Panc1 (cell line): Measurements from ENCODE around the gene PRRC1. TPM values are rescaled to one million over a fixed set of nuclear protein-coding genes. Genes with fewer than 3 reads are reported as not detected.

Experiments
- ATAC-seq: fragments of 200-7000 bp; cut with Tn5 transposase; 2 replicates; pipeline ENCODE4 v1.9.1; 2020; ENCODE audit warnings: mild to moderate bottlenecking, moderate library complexity
- BruUV-seq: library from RNA; stranded (reverse); fragments of 400-500 nt; replicated peaks from 2 replicates; lab custom pipeline; 2021; lab: Mats Ljungman, UMichigan
- CTCF ChIA-PET: fragments of 300-600 bp; sonication (Branson Sonifier 250); formaldehyde crosslinking; loops from one replicate; lab custom pipeline; 2022; ENCODE audit warnings: antibody characterized with exemption; lab: Charles Lee
- POLR2A ChIA-PET: fragments of 300-600 bp; sonication (Branson Sonifier 250); formaldehyde crosslinking; loops from one replicate; lab custom pipeline; 2022; ENCODE audit warnings: antibody characterized with exemption; lab: Charles Lee
- DNase-seq: peaks from one replicate; pipeline ENCODE4 v3.0.0-alpha.2; 2010; ENCODE audit warnings: low read depth, low spot score
- H3K27ac ChIP-seq: 2 replicates; pipeline ENCODE4 v1.5.1; 2011; ENCODE audit warnings: mild to moderate bottlenecking, low read length, inconsistent platforms
- H3K27me3 ChIP-seq: fragments of 200-500 bp; sonication (Bioruptor generic); 2 replicates; pipeline ENCODE4 v1.6.0; 2014; ENCODE audit warnings: low read length, inconsistent platforms; ENCODE audit not compliant: control insufficient read depth, insufficient read depth
- H3K36me3 ChIP-seq: fragments of 200-500 bp; sonication (Bioruptor generic); 2 replicates; pipeline ENCODE4 v1.5.1; 2014; ENCODE audit warnings: inconsistent platforms, mild to moderate bottlenecking, low read length, moderate library complexity; ENCODE audit not compliant: control insufficient read depth, insufficient read depth
- H3K4me1 ChIP-seq: 2 replicates; pipeline ENCODE4 v1.5.1; 2011; ENCODE audit warnings: inconsistent platforms, mild to moderate bottlenecking, low read length, moderate library complexity; ENCODE audit not compliant: control insufficient read depth, insufficient read depth
- H3K4me3 ChIP-seq, 2 experiments: 2 replicates each; pipeline ENCODE4 v1.5.1; 2011 to 2012; ENCODE audit warnings: low read depth in 2 of 2, low read length in 2 of 2, mild to moderate bottlenecking in 2 of 2, inconsistent platforms in 1 of 2, moderate library complexity in 1 of 2
- H3K9me3 ChIP-seq: fragments of 200-500 bp; sonication (Bioruptor generic); 2 replicates; pipeline ENCODE4 v1.5.1; 2014; ENCODE audit warnings: low read depth, mild to moderate bottlenecking, inconsistent platforms, low read length, moderate library complexity; ENCODE audit not compliant: control insufficient read depth, insufficient read depth
- CTCF ChIP-seq: fragments of 450-650 bp; IDR thresholded peaks from 2 replicates; pipeline ENCODE4 v1.5.1; 2017; ENCODE audit warnings: mild to moderate bottlenecking
- POLR2AphosphoS5 ChIP-seq: IDR thresholded peaks from 2 replicates; pipeline ENCODE4 v1.6.1; 2012; ENCODE audit warnings: mild to moderate bottlenecking, low read depth, low read length, moderate library complexity
- SIN3A ChIP-seq: IDR thresholded peaks from 2 replicates; pipeline ENCODE4 v1.6.1; 2012; ENCODE audit warnings: low read depth, mild to moderate bottlenecking, low read length, moderate library complexity, borderline replicate concordance; ENCODE audit not compliant: insufficient read depth
- TCF7L2 ChIP-seq: IDR thresholded peaks from 2 replicates; pipeline ENCODE4 v1.6.1; 2011; ENCODE audit warnings: mild to moderate bottlenecking, low read depth, low read length, inconsistent platforms
- in situ Hi-C: cut with HindIII; loops from 2 replicates; pipeline ENCODE4 v1.10.0; 2016; ENCODE audit warnings: low sequenced_read_pairs, low pct_unique_long_range_greater_than_20kb
- intact Hi-C: fragments of 100-400 bp; cut with micrococcal nuclease; formaldehyde crosslinking; loops from one replicate; pipeline ENCODE4 v1.10.0; 2022; ENCODE audit not compliant: unreplicated experiment
- total RNA-seq: library from RNA; stranded (reverse); gene quantifications from one replicate; pipeline ENCODE4 v1.2.1, GENCODE V29; 2021; ENCODE audit not compliant: unreplicated experiment
- TF ChIP-seq, protein P1 (sequence below), 2 experiments: IDR thresholded peaks; 2 replicates each; pipeline ENCODE4 v1.6.1; 2011 to 2012; ENCODE audit warnings: low read depth in 2 of 2, control low read depth in 1 of 2, low read length in 1 of 2, mild to moderate bottlenecking in 1 of 2, moderate library complexity in 1 of 2; ENCODE audit not compliant: insufficient read depth in 1 of 2

The PRRC1 gene
- total RNA-seq, 1 experiment from 2014 or later = 48.7 TPM

- ATAC-seq (no peak), DNase-seq (no peak)
- BruUV-seq = no TSS peak
- intact Hi-C loops (no loop called here), in situ Hi-C loops (no loop called here)
- Histone ChIP-seq H3K4me1 (no peaks in the 10 kb centered on the region), H3K4me3 (no peak overlapping the region), H3K27ac (no peak overlapping the region), H3K36me3 (no peaks in the 10 kb centered on the region), H3K9me3 (no peaks in the 10 kb centered on the region), H3K27me3 (no peaks in the 10 kb centered on the region)
- ChIA-PET POLR2A (no interaction called here), CTCF (no interaction called here)
- TF ChIP-seq CTCF = no peak
- no peak for TF ChIP-seq SIN3A
- TF ChIP-seq, protein P1, sequence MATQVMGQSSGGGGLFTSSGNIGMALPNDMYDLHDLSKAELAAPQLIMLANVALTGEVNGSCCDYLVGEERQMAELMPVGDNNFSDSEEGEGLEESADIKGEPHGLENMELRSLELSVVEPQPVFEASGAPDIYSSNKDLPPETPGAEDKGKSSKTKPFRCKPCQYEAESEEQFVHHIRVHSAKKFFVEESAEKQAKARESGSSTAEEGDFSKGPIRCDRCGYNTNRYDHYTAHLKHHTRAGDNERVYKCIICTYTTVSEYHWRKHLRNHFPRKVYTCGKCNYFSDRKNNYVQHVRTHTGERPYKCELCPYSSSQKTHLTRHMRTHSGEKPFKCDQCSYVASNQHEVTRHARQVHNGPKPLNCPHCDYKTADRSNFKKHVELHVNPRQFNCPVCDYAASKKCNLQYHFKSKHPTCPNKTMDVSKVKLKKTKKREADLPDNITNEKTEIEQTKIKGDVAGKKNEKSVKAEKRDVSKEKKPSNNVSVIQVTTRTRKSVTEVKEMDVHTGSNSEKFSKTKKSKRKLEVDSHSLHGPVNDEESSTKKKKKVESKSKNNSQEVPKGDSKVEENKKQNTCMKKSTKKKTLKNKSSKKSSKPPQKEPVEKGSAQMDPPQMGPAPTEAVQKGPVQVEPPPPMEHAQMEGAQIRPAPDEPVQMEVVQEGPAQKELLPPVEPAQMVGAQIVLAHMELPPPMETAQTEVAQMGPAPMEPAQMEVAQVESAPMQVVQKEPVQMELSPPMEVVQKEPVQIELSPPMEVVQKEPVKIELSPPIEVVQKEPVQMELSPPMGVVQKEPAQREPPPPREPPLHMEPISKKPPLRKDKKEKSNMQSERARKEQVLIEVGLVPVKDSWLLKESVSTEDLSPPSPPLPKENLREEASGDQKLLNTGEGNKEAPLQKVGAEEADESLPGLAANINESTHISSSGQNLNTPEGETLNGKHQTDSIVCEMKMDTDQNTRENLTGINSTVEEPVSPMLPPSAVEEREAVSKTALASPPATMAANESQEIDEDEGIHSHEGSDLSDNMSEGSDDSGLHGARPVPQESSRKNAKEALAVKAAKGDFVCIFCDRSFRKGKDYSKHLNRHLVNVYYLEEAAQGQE (IDR thresholded peaks at IDR 0.05; ENCODE audit: insufficient read depth in 1 of 2, low read depth in 2 of 2, low read length in 1 of 2) = no peak
- TF ChIP-seq TCF7L2 = no peak
- TF ChIP-seq POLR2AphosphoS5 = no peak
Measured at GRCh38 chr5:127571314-127572131, 54.1 kb downstream of the PRRC1 start.

- TF ChIP-seq TCF7L2 (no peak), CTCF (peak; percentile 32)
- TF ChIP-seq, protein P1 (IDR thresholded peaks at IDR 0.05; ENCODE audit: insufficient read depth in 1 of 2, low read depth in 2 of 2, low read length in 1 of 2) = no peak
- H3K4me1 ChIP-seq = no peaks in the 10 kb centered on the region
- CTCF ChIA-PET = no interaction called here
- intact Hi-C loops = no loop called here
- no peak overlapping the region for H3K4me3 ChIP-seq
- H3K27ac ChIP-seq = no peak overlapping the region
- no peak for ATAC-seq
- in situ Hi-C loops = no loop called here
- POLR2A ChIA-PET = no interaction called here
- H3K27me3 ChIP-seq = no peaks in the 10 kb centered on the region
- no peaks in the 10 kb centered on the region for H3K36me3 ChIP-seq
- DNase-seq = no peak
- no TSS peak for BruUV-seq
- no peaks in the 10 kb centered on the region for H3K9me3 ChIP-seq
Measured at GRCh38 chr5:127572930-127573329, 55.5 kb downstream of the PRRC1 start.
